Measurements from ENCODE around the gene DLL3.
A peak's percentile ranks its signal among the peaks of the same experiment; 100 is the strongest.

DLL3 gene

GRCh38 chr19:39489756-39490155 is 9.0 kb upstream of the DLL3 start:
- DNase-seq, result no peak

- DNase-seq, result no peak
Measured at GRCh38 chr19:39492225-39492624, 6.5 kb upstream of the DLL3 start.

GRCh38 chr19:39492788-39493187 is 6.0 kb upstream of the DLL3 start:
- no peak for DNase-seq

DNA sequence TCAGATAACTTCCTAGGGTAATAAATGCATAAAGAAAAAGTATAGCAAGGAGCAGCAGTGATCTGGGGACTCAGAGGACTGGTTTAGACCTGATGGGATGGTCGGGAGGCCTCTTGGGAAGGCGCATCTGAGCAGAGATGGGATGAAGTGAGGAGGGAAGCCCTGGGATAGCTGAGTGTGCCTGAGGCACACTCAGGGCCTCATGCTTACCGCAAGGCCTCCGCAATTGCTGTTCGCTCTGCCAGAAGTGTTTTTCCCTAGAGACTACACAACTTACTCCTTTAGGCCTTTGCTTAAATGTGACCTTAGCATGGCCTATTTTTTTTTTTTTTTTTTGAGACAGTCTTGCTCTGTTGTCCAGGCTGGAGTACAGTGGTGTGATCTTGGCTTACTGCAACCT is 4.1 kb upstream of the DLL3 start:
- peak; percentile 6 for DNase-seq

- DNase-seq, result no peak
Measured at GRCh38 chr19:39496063-39496462, 2.7 kb upstream of the DLL3 start.

- no peak for DNase-seq
Measured at GRCh38 chr19:39497701-39497995, 1.1 kb upstream of the DLL3 start.

DNA sequence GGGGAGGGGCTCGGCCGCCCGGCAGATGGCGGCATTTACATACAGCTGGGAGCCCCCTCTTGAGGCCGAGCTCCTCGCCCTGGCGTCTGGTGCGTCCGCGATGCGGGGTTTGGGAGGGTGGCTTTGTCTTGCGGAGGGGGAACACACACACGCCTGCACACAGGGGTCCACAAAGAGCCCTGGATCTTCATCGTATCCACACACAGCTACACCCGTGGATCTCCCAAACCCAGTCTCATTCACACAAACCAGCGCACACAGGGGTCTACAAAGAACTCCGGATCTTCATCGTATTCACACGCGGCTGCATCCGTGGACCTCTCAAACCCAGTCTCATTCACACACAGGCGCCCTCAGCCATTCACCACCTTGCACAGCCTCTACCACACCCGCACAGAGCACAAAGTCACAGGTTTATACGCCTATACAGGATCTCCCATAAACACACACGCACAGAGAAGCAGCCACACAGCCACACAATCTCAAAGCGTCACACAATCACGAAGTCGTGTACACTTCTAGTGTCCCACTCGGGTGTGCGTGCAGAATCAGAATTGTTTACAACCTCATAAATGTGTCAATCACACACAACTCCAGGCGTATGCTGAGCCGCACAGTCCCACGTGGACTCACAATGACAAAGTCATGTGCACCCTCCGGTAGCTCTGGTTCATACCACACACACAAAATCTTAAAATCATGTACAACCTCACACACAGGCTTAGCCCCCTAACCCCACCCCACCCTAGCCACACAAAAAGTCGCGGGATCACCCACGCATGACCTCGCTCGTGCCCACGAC is 550 bp upstream of the DLL3 start:
- DNase-seq, result peak; percentile 83

GRCh38 chr19:39499932-39500331 is 1.2 kb downstream of the DLL3 start:
- no peak for DNase-seq

DNA sequence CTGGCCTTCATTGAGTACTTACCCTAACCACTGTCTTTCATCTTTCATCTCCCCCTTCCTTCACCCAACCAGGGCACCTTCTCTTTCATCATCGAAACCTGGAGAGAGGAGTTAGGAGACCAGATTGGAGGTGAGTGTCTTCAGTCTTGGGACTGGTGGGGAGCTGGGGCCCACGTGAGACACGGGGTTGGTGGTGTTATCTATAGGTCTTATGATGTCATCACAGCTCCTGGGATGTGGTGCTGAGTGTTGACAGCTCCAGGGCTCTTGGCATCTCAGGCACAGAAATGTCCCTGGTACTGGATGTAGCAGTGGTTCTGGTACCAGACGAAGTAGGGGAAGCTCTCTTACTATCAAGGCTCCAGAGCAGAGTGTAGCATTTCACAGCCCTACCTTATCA is 1.8 kb downstream of the DLL3 start:
- no peak for DNase-seq

DNA sequence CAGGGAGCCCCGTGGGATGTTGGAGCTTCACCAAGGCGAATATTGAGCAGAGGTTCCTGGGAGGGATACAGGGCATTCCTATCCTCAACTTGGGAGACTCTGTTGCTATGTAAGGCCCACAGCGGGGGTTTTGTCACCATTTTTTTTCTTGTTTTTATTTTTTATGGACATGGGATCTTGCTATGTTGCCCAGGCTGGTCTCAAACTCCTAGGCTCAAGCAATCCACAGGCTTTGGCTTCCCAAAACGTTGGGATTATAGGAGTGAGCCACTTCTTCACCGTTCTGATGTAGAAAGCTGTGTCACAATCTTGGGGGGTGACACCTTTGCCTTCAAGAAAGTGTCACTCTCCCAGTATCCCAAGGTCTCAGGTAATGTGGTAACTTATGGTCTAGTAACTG is 2.6 kb downstream of the DLL3 start:
- no peak for DNase-seq

DNA sequence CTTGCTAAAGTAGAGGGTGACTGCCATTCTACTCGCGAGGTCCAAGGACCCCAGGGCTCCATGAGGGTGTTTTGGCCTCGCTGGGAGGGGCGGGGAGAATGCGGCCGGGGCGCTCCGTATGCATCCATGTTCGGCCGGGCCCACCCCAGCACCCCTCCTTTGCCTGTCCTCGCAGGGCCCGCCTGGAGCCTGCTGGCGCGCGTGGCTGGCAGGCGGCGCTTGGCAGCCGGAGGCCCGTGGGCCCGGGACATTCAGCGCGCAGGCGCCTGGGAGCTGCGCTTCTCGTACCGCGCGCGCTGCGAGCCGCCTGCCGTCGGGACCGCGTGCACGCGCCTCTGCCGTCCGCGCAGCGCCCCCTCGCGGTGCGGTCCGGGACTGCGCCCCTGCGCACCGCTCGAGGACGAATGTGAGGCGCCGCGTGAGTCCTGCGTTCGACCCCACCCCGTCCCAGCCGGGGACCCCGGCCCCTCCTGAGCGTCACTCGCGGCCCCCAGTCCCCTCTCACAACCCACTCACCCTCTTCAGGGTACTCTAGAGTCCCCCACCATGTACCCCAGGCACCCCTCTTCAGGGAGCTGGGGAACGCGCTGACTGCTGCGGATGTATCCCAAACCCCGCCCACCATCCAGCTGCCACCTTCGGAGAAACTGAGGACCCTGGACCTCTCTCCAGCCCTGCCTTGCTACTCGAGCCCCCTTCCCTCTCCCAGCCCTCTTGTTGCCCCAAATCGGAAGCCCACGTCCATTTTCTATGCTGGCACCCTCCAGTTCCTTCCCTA is 4.1 kb downstream of the DLL3 start:
- DNase-seq, result no peak

DNA sequence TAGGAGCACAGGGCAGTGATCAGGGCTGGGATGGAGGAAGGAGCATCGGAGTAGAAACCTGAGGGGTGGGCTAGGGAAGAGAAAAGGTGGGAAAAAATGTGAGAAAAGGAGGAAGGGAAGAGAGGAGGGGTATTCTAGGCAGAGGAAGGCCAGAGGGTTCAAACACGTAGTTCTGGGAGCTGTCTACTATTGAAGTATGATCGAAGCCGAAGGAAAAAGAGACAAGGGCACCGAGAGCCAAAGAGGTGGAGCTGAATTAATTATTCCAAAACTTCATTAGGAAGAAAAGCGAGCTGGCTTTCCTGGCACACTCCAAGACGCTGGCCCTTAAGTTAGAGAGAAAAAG is 7.8 kb downstream of the DLL3 start:
- no peak for DNase-seq

- peak; percentile 81 for DNase-seq
Measured at GRCh38 chr19:39506944-39507714, 8.4 kb downstream of the DLL3 start.

DNA sequence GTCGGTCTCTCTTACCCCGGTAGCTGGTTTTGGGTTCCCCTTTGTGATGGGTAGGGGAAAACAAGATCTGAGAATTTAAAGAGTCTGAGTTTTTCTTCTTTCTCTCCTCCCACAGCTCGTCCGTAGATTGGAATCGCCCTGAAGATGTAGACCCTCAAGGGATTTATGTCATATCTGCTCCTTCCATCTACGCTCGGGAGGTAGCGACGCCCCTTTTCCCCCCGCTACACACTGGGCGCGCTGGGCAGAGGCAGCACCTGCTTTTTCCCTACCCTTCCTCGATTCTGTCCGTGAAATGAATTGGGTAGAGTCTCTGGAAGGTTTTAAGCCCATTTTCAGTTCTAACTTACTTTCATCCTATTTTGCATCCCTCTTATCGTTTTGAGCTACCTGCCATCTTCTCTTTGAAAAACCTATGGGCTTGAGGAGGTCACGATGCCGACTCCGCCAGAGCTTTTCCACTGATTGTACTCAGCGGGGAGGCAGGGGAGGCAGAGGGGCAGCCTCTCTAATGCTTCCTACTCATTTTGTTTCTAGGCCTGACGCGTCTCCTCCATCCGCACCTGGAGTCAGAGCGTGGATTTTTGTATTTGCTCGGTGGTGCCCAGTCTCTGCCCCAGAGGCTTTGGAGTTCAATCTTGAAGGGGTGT is 9.1 kb downstream of the DLL3 start:
- peak; percentile 32 for DNase-seq

DNA sequence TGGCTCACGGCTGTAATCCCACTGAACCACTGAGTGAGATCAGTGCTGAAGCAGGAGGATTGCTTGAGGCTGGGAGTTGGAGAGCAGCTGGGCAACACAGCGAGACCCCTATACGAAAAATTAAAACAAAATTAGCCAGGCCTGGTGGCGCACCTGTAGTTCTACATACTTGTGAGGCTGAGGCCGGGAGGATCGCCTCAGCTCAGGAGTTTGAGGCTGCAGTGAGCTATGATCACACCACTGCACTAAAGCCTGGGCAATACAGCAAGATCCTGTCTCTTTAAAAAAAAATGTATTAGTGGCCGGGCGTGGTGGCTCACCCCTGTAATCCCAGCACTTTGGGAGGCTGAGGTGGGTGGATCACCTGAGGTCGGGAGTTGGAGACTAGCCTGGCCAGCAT is 9.9 kb downstream of the DLL3 start:
- no peak for DNase-seq

- DNase-seq, result no peak
Measured at GRCh38 chr19:39509233-39509632, 10.5 kb downstream of the DLL3 start.

DNA sequence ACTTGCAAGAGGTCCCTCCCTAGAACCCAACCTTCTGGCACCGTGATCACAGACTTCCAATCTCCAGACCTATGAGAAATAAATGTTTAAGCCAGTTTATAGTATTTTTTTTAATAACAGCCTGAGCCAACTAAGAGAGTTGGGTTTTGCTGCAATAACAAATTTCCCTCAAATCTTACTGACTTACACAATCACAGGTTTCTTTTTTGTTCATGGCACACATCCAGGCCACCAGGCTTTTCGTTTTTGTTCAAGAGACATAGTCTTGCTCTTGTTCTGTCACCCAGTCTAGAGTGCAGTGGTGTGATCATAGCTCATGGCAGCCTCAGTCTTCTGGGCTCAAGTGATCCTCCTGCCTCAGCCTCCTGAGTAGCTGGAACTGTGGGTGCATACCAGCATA is 14.2 kb downstream of the DLL3 start:
- no peak for DNase-seq

- DNase-seq, result peak; percentile 61
Measured at GRCh38 chr19:39514840-39515550, 16.2 kb downstream of the DLL3 start, which contains the start of gene SELENOV. Gene SELENOV, plus strand, starts transcription at chr19:39515139. Its CDS starts 74 bp downstream, at chr19:39515213.

- no peak for DNase-seq
Measured at GRCh38 chr19:39515551-39516191, 16.9 kb downstream of the DLL3 start.

DNA sequence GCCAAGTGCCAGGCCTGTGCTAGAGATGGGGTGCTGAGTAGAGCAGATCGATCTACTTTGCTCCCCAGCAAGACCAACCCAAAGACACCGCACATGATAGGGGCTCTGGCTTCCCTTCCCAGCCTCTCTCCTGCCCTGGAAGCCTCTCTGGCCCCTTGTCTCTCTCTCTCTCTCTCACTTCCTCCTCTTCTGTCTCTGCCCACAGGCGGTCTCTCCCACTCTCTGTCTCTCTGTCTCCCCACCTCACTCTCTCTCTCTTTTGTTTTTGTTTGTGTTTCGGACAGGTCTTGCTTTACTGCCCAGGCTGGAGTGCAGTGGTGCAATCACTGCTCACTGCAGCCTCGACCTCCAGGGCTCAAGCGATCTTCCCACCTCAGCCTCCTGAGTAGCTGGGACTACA is 17.5 kb downstream of the DLL3 start:
- no peak for DNase-seq

DNA sequence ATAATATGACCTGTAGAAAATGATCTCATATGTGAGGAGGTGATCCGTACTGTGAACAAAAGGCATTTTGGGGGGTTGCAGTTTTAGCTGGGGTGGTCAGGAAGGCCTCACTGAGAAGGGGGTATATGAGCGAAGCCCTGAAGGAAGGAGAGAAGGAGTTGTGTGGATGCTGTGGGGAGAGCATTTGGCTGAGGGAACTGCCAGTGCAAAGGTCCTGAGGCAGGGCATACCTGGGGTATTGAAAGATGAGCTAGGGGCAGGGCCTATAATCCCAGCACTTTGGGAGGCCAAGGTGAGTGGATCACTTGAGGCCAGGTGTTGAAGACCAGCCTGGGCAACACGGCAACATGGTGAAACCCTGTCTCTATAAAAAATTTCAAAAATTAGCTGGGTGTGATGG is 18.7 kb downstream of the DLL3 start:
- no peak for DNase-seq

DNA sequence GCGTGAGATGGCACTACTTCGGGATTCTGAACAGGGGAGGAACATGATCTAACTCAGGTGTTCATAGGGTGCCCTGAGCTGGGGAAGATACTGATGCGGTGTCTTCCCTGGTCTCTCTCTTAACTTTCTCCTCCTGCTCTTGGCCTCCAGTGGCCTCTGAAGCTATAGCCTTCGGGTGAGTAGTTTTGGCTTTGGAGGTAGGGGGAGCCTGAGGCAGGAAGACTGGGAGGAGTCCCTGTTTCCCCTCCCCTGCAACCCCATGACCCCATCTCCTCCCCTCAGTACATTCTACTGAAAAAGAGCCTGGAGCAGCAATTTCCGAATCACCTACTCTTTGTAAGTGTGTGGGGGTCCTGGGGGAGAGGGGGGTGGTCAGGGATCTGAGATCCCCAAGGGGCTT is 19.7 kb downstream of the DLL3 start:
- no peak for DNase-seq
